Measurements from ENCODE around the gene ME1.

DNA sequence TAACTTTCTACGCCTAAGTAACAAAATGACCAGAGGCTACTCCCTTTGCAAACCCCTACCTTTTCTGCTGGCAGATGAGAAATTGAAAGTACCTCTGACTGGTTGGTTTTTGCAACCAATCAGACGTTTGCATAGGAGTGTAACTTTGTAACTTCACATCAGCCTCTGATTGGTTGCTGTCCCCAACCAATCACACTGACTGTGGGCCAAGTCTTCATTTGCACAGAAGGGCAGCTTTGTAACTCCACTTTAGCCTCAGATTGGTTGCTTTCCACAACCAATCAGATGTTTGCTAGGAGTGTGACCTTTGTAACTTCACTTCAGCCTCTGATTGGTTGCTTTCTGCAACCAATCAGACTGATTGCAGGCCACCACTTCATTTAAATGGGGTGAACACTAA is 89.1 kb downstream of the ME1 start:
- TF ChIP-seq POLR2A (IDR thresholded peaks at IDR 0.05) (no peak), CTCF (IDR thresholded peaks at IDR 0.05) (no peak), POLR2AphosphoS5 (IDR thresholded peaks at IDR 0.05) (no peak)

Measured in breast epithelium (tissue), 3 donors.